ENCODE data around the gene NAP1L5.

The NAP1L5 gene

DNA sequence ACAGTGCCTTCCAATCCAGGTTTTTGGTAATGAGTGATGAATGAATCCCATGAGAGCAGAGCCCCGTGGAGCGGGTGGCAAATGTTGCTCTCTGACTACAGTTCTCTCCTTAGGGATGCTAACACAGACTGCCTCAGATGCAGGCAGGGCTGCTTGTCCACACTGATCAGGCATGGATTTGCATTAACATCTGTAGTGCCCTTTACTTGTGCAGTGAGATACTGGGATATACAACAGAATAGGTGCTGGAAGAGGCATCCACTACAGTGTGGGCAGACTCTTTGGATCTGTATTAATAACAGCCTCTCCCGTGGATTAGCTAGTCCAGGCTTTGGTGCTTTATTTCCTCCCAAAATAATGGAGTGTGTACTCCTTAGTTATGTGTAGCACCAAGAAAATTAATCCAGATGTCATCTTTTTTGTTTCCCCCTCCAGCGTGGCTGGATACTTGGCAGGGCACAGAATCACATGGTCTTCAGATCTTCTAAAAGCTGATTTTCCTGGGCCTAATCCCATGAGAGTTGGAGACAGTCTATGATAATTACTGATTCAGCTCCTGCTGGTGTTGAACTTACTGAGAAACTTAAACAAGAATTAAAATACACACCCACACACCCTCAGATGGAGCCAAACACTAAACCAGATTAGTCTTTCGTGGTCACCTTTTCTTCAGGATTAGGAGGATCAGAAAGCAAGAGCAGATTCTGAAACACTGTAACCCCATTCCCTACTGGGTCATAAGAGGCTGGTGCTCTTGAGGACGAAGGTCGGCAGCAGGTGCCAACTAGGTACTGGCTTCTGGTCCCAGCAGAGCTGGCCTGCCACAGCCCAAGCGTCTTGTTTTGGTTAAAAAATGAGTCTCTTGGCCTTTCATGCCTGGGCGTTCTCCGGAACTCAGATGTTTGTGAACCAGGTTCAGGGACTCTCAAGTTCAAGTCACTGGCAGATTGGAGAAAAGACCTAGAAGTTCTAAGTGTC, 23.1 kb upstream of the NAP1L5 start:
- DNase-seq = no peak

DNA sequence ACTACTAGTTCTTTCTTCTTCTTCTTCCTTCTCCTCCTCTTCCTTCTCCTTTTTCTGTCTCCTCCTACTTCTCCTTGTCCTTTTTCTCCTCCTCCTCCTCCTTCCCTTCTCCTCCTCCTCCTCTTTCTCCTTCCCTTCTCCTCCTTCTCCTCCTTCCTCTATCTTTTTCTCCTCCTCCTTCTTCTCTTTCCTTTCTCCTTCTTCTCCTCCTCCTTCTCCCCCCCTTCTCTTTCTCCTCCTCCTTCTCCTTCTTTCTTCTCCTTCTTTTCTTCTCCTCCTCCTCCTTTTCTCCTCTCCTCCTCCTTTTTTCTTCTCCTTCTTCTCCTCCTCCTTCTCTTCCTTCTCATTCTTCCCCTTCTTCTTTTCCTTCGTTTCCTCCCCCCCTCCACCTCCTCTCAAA, 21.8 kb upstream of the NAP1L5 start:
- no peak for DNase-seq

DNA sequence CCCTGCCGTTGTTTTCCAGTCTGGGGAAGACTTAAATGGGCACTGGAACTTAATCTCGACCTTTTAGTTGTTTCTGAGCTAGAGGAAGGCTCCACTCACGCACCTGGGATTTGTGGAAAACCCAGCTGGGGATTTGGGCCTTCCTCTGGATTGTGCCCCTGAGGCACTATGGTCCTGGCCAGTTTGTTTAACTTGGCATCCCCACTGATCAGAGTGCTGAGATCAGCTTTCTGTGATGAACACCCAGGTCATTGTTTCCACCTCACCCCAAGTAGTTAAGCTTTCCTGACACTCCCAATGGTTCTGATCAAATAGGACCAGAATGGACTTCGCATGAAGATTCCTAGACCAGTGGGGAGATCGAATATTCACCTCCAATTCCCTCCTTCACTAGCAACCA, 20.5 kb upstream of the NAP1L5 start:
- DNase-seq = no peak

DNA sequence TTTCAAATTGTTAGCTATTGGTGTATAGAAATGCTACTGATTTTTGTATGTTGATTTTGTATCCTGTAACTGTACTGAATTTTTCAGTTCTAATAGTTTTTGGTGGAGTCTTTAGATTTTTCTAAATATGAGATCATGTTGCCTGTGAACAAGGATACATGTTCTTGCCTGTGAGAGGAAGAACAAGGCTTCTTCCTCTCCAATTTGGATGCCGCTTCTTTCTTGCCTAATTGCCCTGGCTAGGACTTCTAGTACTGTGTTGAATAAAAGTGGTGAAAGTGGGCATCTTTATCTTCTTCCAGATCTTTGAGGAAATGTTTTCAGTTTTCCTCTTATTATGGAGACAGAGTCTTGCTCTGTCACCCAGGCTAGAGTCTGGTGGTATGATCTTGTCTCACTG, 16.2 kb upstream of the NAP1L5 start:
- no peak for DNase-seq

DNA sequence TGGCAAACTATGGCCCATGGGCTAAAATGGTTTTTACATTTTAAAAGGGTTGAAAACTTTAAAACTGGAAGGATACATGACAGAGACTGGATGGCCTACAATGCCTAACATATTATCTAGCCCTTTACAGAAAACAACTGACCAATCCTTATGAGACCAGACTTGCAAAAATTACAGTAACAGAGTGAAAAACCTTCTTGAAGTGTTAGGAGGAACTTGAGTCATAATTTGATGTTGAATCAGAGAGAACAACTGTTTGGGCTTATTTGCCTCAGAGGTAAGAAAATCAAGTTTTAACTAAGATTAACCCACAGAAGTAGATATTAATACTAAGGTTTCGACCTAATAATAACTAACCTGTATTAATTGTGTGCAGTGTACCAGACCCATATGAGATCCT, 12.4 kb upstream of the NAP1L5 start:
- no peak for DNase-seq

DNA sequence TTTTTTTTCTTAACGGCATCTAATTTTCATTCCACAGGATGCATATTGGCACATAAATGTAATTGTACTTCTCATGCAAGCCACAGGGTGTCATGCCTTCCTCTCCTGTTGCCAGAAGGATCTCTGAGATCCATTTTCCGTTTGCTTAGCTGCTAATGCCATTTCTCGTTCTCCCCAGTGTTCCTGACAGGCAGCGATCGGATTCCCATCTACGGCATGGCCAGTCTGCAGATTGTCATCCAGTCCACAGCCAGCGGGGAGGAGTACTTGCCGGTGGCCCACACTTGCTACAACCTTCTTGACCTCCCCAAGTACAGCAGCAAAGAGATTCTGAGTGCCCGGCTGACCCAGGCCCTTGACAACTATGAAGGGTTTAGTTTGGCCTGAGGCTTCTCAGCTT, 8.9 kb upstream of the NAP1L5 start:
- no peak for DNase-seq

DNA sequence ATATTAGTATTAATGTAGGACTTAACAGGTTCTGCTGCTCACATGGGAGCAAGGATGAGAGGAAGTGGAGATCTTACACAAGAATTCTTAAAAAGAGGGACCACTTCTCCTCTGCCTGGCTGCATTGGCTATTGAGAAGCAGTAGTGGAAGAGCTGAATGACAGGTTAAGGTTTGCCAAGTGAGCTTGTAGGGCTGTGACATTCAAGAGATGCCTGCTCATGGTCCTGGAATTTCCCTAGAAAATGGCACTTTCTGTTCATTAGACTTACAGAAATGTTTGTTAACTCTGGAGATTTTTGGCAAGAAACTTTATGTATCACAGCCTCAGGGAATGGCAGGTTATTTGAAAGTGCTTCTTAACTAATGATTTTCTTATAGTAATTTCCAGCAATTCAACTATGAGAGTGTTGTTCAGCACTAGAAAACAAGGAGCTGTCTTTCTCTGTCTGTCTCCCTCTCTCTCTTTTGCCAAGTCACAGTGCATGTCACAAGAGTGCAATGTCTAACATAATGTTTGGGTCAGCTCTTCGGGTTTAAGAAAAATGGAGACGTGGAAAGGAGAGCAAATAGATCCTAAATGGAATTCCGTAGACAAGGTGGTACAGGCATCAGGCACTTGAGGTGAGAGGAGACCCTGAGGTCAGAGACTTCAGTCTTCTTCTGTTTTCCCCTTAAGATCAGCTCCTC, 8.3 kb upstream of the NAP1L5 start:
- DNase-seq = no peak

DNA sequence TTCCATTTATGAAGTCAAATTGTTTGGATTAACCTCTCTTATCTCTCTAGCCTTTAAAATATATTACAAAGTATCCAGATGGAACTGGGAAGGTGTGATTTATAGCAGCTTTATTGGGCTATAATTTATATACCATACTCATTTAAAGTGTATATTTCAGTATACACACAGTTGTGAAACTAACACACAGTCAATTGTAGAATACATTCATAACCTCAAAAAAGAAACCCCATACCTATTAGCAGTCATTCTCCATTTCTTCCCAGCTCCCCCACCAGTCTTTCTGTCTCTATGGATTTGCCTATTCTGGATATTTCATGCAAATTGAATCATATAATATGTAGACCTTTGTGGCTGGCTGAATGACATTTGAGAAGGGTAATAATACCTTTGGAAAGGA, 7.6 kb upstream of the NAP1L5 start:
- DNase-seq = no peak

DNA sequence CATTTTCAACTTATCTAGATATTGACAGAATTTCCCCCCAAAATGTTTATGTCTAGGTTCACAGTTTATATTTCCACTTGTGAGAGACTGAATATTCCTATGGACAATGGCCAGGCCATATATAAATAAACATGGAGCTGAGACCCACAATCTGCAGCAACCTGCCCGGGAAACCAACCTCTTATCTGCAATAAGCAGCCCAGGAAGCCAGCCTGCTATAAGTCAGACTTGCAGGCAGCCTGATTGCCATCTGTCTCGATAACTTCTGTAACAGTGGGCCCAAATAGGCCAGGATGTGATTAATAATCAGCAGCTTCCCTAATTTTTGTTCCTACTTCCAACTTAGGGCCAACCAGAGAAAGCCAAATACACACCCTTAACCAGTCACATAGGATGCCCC, 5.2 kb upstream of the NAP1L5 start:
- no peak for DNase-seq

DNA sequence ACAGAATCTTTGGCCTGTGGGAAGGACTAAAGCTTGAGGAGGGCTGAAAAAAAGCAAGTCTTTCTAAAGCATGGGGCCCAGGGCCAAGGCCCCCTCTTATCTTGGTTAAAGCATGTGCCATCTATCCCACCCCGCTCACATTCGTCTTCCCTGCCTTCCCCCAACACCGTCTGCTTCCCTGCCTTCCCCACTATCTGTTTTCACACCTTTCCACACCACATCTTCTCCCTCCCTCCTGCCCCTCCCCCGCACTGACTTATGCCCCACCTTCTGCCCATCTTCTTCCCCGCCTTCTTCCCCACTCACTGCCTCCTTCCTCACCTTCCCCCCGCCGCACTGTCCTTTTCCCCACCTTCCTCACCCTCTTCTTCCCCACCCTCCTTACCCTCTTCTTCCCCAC, 890 bp upstream of the NAP1L5 start:
- no peak for DNase-seq

DNA sequence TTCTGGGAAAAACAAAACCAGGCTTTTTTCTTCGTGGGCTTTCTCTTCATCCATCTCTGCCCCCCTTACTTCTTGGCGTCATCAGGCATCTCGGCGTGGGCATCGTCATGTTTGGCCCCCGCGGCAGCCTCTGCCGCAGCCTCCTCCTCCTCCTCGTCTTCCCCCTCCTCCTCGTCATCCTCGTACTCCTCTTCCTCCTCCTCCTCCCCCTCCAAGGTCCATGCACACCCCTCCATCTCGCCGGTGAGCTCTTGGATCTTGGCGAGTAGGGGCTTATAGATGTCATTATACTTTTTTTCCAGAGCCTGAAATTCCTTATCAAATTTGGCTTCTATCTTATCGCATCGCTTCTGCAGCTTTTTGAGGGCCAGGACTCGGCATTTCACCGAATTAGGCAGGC, 488 bp downstream of the NAP1L5 start:
- DNase-seq = peak; percentile 40

DNA sequence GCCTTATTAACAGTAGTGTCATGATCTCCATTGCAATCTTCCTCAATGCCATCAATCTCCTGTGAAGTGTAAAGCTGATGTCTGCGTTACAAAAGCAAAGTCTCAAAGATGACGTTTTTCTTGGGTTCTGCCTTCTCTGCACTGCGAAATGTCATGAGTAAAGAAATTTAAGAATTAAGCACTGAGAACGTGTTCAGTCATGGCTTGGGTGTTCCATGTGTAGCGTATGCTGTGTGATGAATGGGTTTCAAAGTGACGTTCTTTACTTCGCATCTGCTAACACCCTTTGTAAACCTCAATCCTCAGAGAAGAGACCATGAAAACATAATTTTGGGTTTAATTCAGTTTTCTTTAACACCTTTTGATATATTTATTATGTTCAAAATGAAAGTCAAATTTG, 999 bp downstream of the NAP1L5 start:
- no peak for DNase-seq

DNA sequence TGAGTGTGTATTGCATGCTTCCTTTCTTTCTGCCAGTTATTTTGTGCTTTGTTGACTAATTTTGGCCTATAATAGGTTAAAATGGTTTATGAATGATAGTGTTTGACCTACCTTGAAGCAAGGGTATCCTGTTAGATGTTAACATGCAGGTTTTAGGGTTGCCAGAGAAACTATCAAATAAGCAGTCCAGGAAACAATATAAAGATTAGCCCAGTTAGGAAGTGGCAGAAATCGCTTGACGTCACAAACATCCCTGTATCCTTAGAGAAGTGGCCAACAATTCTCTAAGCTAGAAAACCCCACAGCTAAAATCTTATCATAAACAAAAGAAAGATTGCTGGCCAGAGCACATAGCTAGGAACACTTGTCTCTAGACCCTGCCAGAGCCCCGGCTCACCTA, 3.8 kb downstream of the NAP1L5 start:
- no peak for DNase-seq

DNA sequence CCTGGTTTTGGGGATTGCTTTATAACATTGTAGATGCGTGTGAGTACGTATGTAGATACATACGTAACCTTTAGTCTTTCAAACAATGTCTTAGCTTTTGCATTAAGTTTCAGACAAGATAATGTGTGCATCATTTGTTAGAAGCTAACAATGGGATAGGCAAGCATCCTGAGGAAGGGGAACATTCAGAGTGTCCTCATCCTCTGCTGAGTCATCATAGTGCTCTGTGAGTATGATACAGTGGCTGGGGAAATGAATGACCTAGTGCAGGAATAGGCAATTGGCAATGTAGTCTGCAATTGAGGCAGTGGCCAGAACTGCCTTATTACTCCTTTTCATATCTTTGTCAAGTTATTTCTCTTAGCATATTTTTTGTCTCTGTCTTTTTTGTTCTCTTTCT, 7.3 kb downstream of the NAP1L5 start:
- DNase-seq = no peak

DNA sequence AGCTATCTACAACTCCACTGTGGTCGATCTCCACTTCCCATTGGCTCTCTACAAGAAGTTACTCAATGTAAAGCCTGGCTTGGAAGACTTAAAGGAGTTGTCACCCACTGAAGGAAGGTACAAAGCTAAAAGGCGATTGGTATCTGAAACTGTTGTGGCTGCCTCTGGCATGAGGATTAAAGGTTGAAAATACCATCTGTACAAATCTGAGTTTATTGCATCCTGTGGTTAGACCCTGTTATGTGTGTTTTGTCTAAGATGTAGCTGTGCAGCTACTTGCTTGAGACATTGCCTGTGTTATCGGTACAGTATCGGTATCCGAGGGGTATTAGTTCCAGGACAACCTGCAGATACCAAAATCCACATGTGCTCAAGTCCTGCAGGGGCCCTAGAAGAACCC, 16.4 kb downstream of the NAP1L5 start:
- DNase-seq = no peak

DNA sequence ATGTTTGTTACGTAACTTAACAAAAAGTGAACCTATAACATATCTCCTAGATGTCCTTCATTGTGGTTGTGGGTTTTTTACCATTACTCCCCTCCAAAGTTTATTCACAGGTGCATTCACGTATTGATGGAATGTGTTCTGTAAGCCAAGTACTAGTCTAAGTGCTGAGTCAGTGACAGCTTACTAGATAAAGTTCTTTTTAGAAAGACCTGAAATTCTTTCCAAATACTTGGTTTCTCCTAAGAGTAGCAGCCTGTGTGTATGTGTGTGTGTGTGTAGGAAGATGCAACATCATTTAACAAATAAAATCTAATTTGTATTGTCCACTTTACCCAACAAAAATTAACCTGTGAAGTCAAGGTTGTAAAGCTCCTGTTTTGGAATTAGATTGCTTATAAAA, 22.1 kb downstream of the NAP1L5 start:
- no peak for DNase-seq

DNA sequence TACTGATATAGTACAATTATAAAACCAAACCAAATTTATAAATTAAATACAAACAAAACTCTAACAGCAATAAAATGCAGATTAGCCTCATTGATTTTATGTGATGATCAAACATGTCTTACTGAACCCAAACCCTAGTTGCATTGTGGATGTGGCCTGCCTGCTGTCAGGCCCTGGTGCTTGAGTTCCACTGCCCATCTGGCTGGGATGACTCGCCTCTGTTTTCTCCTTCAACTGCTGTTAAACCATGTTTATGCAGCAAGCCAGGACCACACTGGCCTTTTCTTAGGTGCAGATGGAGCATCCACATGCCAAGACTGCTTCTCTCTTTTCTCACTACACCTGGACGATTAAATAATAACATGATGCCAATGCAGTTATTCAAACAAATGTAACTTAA, 22.6 kb downstream of the NAP1L5 start:
- DNase-seq = no peak

DNA sequence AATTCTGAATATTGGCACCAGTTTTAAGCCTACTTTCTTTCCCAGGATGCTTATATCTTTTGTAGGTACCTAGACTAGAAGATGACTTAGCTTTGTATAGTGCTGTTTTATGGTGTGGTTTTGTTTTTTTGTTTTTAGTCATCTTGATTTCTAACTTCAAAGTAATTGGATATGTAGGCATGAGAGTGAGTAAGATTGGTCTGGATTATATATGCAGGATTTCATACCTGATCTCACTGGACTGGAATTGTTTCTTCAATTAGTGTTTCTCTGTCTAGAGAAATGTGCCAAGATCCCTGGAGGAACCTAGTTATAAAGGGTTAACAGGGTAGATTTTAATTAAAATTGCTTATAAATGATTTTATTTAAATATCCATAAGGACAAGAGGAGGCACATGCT, 23.1 kb downstream of the NAP1L5 start:
- no peak for DNase-seq

DNA sequence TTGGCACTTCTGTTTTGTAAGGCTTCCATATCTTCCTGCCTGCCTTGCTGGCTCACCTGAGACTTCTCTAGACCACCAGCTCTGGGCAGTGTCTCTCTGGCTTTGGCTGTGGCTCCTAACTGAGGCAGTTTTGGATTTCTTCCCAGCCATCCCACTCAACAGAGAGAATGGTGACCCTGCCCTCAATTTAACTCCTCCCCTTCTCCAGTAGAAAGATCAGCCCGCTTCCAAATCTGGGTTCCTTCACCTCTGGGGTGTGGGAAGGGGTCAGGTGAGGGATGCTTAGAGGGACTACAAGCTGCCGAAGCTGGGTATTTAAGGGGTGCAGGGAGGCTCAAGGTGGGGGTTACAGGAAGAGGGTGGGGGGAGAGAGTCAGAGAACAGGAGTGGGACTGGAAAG, 23.7 kb downstream of the NAP1L5 start:
- DNase-seq = no peak

DNA sequence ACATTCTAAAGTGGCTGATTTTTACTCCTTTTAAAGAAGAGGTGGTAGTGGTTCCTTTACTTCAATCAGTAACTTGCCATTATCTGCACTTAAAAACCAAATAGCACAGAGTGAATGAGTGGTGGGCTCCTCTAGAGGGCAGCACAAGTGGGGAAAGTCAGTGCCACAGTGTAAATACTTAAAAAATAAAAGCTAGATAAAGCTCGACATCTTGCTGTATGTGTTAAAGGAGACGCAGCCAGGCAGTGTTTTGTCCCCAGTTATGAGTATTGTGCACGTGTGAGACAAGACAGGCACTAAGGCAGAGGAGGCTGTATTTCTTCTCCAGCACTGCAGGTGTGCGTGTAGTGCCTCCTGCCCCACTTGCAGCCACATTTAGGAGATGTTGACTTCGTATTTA, 24.6 kb downstream of the NAP1L5 start:
- DNase-seq = peak; percentile 30

DNA sequence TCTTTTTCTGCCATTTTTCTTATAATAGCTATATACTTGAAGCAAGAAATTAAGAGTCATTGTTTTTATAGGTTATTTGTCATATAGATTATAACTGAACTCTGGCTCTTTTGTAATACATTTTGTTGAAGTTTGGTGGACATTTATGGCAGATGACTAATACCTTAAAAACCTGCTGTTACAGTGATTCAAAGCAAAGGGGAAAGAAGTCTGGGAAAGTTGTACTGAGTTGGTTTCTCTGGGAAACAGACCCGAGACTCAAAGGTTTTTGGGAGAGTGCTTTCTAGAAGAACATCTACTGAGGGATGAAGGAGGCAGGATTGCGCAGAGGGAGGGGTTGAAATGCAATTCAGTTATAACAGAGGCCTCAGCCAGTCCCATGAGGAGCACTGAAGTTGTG, 35.9 kb downstream of the NAP1L5 start:
- no peak for DNase-seq

DNA sequence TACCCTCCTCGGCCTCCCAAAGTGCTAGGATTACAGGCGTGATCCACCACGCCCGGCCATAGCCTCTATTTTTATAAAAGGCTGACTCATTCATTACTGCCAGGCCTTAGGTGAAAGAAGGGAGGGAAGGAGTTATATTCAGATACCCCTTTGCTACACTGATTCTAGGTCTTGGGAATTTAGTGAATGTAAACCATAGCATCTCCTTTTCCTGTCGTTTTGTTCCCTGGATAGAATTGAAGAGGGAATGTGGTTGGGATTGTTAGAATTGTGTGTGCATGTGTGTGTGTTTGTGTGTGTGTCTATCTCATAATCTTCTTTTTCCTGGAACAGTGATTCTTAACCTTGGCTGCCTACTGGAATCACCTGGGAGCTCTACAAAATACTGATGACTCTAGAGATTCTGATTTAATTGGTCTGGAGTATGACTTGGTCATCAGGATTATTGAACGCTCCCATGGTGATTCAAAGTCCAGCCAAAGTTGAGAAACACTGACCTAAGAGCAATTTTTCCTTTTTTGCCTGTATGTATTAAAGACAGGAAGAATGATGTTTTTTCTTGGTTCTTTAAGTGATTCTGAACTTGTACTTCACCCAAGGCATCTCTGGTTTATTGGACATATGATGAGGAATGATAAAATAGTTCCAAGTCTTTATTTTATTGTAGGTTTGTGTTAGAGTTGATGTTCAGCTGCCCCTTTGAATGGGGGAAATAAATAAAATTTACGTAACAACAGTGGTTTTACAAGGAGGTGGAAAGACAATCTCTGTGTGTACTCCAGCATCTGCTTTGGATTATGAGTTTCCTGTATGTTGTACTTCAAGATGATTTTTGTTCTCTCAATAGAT, 37.0 kb downstream of the NAP1L5 start:
- DNase-seq = no peak

DNA sequence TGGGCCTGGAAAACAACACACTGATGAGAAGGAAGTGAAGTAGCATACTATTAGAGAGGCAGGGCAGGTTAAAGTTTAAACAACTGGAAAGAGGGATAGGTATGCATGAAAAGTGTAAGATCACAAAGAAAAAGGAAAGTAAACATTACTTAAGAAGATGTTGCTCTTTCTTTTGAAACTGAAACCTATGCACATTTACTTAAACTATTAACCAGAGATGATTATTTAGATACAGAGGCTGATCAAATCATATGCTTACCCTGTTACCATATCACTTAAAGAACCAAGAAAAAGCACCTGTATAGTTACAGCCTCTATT, 37.8 kb downstream of the NAP1L5 start:
- no peak for DNase-seq

Measured in CD4-positive, alpha-beta T cell treated with Interleukin-12 subunit alpha and Interleukin-12 subunit beta, for 1 hour (primary cell).